Esophagus squamous epithelium (tissue), 5 donors: Measurements from ENCODE around the gene HFM1. TPM values are rescaled to one million over a fixed set of nuclear protein-coding genes. Genes with fewer than 3 reads are reported as not detected.
"Not testable (repeated sequence)": the region's sequence is repeated elsewhere in the genome, so short reads cannot be mapped to it uniquely, and the experiment has no call there.

Experiments
- DNase-seq: peaks from one replicate; lab custom pipeline; 2025; lab: John Stamatoyannopoulos, UW
- H3K27ac ChIP-seq, 4 donors: fragments of 200-600 bp; sonication (generic); one replicate each; pipeline ENCODE4 v1.5.1; 2016 to 2019; ENCODE audit warnings: mild to moderate bottlenecking in 1 of 4
- H3K27me3 ChIP-seq, 4 donors: fragments of 200-600 bp; sonication (generic); 1 replicate in 3 of 4; 2 replicates in 1 of 4; pipeline versions ENCODE4 v1.5.1 to v1.6.0; 2017 to 2021; ENCODE audit warnings: antibody characterized with exemption in 1 of 4
- H3K36me3 ChIP-seq, 3 donors: fragments of 200-600 bp; sonication (generic); one replicate each; pipeline ENCODE4 v1.5.1; 2016 to 2019
- H3K4me1 ChIP-seq, 3 donors: fragments of 200-600 bp; sonication (generic); one replicate each; pipeline ENCODE4 v1.5.1; 2017 to 2019
- H3K4me3 ChIP-seq, 4 donors: fragments of 200-600 bp; sonication (generic); 1 replicate in 3 of 4; 2 replicates in 1 of 4; pipeline ENCODE4 v1.5.1; 2016 to 2019; ENCODE audit warnings: mild to moderate bottlenecking in 2 of 4, moderate library complexity in 1 of 4
- H3K9me3 ChIP-seq, 3 donors: fragments of 200-600 bp; sonication (generic); one replicate each; pipeline ENCODE4 v1.5.1; 2016 to 2019
- POLR2A ChIP-seq, 4 donors: fragments of 450-650 bp; IDR thresholded peaks; one replicate each; pipeline ENCODE4 v1.6.1; 2017; ENCODE audit warnings: antibody characterized with exemption in 4 of 4, mild to moderate bottlenecking in 4 of 4, moderate library complexity in 3 of 4
- WGBS, 2 donors: methylation state at CpG; one replicate each; pipeline ENCODE4 v1.1.5; 2018; 5-methylcytosine and 5-hydroxymethylcytosine counted together
- intact Hi-C: fragments of 100-400 bp; cut with DNase I; formaldehyde crosslinking; loops from one replicate; pipeline ENCODE4 v1.15.0; 2022
- total RNA-seq, 4 donors: library from RNA; depleted of rRNA; stranded (reverse); fragments of >200 nt; gene quantifications; one replicate each; pipeline ENCODE4 v1.1.0, GENCODE V29; 2016
- TF ChIP-seq, protein P1 (sequence below), 6 experiments: fragments of 450-650 bp in 4 of 6; fragments of 200-600 bp in 2 of 6; sonication (generic) in 2 of 6; IDR thresholded peaks; one replicate each; pipeline ENCODE4 v1.5.1; 2016 to 2019; ENCODE audit warnings: antibody characterized with exemption in 6 of 6, mild to moderate bottlenecking in 4 of 6, moderate library complexity in 4 of 6
- donor health status: DM: yes; HTN: yes; CAD: no.

Gene HFM1
- total RNA-seq, 4 donors from 2014 or later = 0.09 to 0.79 (median 0.76) TPM; not detected in 1

DNA sequence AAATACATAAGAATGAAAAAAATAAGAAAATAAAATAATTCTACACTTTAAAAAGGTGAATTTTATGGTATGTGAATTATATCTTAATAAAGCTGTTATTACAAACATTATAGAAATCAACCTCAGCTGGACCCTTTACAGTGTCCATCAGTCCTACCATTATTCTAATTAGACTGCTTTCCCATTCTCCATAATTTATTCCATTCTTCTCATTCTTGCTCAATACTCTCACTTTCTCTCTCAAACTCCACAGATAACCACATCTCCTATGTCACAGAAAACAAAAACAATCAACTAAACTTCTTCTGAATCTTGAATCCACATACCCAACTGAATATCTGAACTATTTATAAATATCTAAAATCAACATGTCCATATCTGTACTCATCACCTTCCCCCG lies 11.6 kb downstream of the HFM1 start:
- TF ChIP-seq, protein P1, sequence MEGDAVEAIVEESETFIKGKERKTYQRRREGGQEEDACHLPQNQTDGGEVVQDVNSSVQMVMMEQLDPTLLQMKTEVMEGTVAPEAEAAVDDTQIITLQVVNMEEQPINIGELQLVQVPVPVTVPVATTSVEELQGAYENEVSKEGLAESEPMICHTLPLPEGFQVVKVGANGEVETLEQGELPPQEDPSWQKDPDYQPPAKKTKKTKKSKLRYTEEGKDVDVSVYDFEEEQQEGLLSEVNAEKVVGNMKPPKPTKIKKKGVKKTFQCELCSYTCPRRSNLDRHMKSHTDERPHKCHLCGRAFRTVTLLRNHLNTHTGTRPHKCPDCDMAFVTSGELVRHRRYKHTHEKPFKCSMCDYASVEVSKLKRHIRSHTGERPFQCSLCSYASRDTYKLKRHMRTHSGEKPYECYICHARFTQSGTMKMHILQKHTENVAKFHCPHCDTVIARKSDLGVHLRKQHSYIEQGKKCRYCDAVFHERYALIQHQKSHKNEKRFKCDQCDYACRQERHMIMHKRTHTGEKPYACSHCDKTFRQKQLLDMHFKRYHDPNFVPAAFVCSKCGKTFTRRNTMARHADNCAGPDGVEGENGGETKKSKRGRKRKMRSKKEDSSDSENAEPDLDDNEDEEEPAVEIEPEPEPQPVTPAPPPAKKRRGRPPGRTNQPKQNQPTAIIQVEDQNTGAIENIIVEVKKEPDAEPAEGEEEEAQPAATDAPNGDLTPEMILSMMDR (IDR thresholded peaks at IDR 0.05) = no peak
- no peak for TF ChIP-seq POLR2A (IDR thresholded peaks at IDR 0.05)
- no peaks in the 10 kb centered on the region for H3K4me1 ChIP-seq
- H3K4me3 ChIP-seq = no peak overlapping the region
- no peaks in the 10 kb centered on the region for H3K36me3 ChIP-seq
- no peak overlapping the region for H3K27ac ChIP-seq
- DNase-seq = no peak
- intact Hi-C loops = no loop called here
- H3K9me3 ChIP-seq = no peaks in the 10 kb centered on the region
- H3K27me3 ChIP-seq = no peaks in the 10 kb centered on the region
- 69 to 72% methylated on average over 1 of the region's 1 CpG for WGBS, 2 donors

DNA sequence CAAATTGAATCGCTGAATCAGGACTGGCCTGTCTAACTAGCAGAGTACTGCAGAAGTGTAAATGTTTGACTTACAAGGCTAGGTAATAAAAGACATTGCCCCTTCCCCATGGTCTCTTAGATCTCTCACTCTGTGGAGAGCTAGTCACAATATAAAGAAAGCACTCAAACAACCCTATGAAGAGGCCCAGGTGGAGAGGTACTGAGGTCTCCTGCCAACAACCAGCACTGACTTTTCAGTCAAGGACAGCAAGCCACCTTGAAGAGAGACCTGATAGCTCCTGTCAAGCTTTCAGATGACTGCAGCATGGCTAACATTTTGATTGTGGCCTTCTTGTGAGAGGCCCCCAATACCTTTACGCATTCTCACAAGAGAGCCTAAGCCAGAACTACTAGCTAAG lies 18.5 kb downstream of the HFM1 start:
- WGBS, 2 donors = 81 to 85% methylated on average over 2 of the region's 2 CpGs
- no peak overlapping the region for H3K4me3 ChIP-seq
- no peaks in the 10 kb centered on the region for H3K4me1 ChIP-seq
- no peak overlapping the region for H3K27ac ChIP-seq
- intact Hi-C loops = no loop called here
- TF ChIP-seq POLR2A (IDR thresholded peaks at IDR 0.05) = no peak
- TF ChIP-seq, protein P1 (IDR thresholded peaks at IDR 0.05) = no peak
- no peak for DNase-seq
- H3K9me3 ChIP-seq = no peaks in the 10 kb centered on the region
- H3K36me3 ChIP-seq = no peaks in the 10 kb centered on the region
- no peaks in the 10 kb centered on the region for H3K27me3 ChIP-seq

DNA sequence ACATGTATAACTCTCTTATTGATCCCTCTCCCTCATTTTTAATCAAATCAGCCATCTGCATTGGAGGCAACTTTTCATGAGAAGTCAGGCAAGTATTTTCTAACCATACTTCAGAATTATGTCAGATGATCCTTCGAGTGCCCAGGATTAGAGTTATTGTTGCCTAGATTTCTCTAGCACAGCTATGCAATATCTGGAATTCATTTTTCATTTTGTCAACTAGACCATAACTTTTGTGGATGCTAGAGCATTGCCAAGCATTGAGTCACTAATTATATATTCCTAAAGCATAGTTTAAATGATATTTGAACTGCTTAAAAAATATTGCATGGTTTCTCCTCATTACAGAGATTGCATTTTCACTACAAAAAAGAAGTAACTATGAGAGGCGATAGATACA lies 21.2 kb downstream of the HFM1 start:
- TF ChIP-seq POLR2A (IDR thresholded peaks at IDR 0.05) = no peak
- TF ChIP-seq, protein P1 (IDR thresholded peaks at IDR 0.05) = no peak
- Histone ChIP-seq H3K9me3 (no peaks in the 10 kb centered on the region), H3K4me3 (no peak overlapping the region), H3K4me1 (no peaks in the 10 kb centered on the region), H3K27ac (no peak overlapping the region), H3K27me3 (no peaks in the 10 kb centered on the region), H3K36me3 (no peaks in the 10 kb centered on the region)
- WGBS, 2 donors = 54 to 58% methylated on average over 2 of the region's 2 CpGs
- no peak for DNase-seq
- intact Hi-C loops = no loop called here

DNA sequence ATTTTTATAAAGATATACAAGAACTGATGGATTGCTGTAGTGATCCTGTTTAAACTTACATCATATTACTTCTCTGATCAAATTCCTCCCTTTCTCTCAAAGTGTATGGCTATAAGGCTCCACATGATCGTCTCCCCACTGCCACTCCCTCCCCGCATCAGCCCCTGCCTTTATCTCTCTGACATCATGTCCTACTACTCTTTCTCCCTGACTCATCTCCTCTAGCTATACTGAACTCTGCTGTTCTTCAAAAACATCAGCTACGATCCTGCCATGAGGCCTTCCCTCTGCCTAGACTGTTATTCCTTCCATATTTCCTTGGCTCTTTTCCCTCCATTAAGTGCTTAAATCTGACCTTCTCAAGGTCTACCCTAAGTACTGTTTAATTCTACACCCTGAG lies 22.8 kb downstream of the HFM1 start:
- Histone ChIP-seq H3K4me3 (no peak overlapping the region), H3K9me3 (no peaks in the 10 kb centered on the region), H3K27ac (no peak overlapping the region), H3K36me3 (no peaks in the 10 kb centered on the region), H3K4me1 (no peaks in the 10 kb centered on the region), H3K27me3 (no peaks in the 10 kb centered on the region)
- no peak for DNase-seq
- TF ChIP-seq, protein P1 (IDR thresholded peaks at IDR 0.05) = no peak
- 70 to 79% methylated on average over 3 of the region's 3 CpGs for WGBS, 2 donors
- intact Hi-C loops = no loop called here

DNA sequence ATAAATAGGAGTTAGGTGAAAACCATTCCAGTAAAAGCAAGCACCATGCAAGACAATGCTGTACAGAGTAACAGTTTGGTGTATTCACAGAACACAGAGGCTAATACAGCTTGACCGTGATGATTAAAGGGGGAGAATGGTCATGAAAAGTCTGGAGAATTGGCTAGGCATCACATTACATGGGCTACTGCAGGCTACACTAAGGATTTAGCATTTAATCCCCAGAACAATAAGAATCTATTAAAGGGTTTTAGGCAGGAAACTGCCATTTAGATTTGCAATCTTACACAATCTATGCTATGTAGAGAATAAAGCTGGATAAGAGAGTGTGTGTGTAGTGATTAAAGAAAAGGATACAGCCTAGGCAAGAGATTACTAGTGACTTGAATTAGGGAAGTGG lies 30.6 kb downstream of the HFM1 start:
- H3K36me3 ChIP-seq = no peaks in the 10 kb centered on the region
- H3K27ac ChIP-seq = no peak overlapping the region
- no peaks in the 10 kb centered on the region for H3K9me3 ChIP-seq
- H3K4me3 ChIP-seq = no peak overlapping the region
- intact Hi-C loops = no loop called here
- 44 to 48% methylated on average over 1 of the region's 1 CpG for WGBS, 2 donors
- no peaks in the 10 kb centered on the region for H3K4me1 ChIP-seq
- no peak for DNase-seq
- TF ChIP-seq, protein P1 (IDR thresholded peaks at IDR 0.05) = no peak
- no peak for TF ChIP-seq POLR2A (IDR thresholded peaks at IDR 0.05)
- no peaks in the 10 kb centered on the region for H3K27me3 ChIP-seq

DNA sequence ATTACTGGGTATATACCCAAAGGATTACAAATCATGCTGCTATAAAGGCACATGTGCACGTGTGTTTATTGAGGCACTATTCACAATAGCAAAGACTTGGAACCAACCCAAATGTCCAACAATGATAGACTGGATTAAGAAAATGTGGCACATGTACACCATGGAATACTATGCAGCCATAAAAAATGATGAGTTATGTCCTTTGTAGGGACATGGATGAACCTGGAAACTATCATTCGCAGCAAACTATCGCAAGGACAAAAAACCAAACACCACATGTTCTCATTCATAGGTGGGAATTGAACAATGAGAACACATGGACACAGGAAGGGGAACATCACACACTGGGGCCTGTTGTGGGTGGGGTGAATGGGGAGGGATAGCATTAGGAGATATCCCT lies 32.4 kb downstream of the HFM1 start:
- H3K36me3 ChIP-seq, intact Hi-C loops, H3K4me1 ChIP-seq, H3K4me3 ChIP-seq, DNase-seq, H3K27ac ChIP-seq, H3K9me3 ChIP-seq, H3K27me3 ChIP-seq: not testable (repeated sequence)
- WGBS, 2 donors = 67 to 90% methylated on average over 3 of the region's 3 CpGs
